ENCODE data around the gene CSF2RB. TPM values are rescaled to one million over a fixed set of nuclear protein-coding genes. Genes with fewer than 3 reads are reported as not detected.

Gene CSF2RB
- total RNA-seq, 1 donor from 2014 or later: not detected

DNA sequence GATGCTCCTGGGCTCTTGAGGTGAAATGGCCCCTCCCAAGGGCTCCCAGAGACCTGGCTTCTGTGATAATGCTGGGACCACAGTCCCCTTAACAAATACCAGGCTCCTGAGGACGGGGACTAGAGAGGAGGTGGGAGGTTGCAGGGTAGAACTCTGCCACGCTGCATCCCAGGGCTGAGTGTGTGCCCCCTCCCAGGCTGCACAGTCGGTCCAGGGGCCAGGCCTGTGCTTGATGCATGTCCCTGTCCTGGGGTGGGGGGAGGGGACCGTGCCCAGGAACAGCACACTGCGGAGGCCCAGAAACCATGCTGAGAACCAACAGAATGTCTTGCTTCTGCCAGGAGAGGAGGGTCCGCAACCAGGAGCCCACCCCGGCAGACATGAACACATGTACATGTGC, 9.3 kb downstream of the CSF2RB start:
- TF ChIP-seq EZH2phosphoT487 (IDR thresholded peaks at IDR 0.05) (no peak), EZH2 (IDR thresholded peaks at IDR 0.05) (no peak)
- TF ChIP-seq, protein P1, sequence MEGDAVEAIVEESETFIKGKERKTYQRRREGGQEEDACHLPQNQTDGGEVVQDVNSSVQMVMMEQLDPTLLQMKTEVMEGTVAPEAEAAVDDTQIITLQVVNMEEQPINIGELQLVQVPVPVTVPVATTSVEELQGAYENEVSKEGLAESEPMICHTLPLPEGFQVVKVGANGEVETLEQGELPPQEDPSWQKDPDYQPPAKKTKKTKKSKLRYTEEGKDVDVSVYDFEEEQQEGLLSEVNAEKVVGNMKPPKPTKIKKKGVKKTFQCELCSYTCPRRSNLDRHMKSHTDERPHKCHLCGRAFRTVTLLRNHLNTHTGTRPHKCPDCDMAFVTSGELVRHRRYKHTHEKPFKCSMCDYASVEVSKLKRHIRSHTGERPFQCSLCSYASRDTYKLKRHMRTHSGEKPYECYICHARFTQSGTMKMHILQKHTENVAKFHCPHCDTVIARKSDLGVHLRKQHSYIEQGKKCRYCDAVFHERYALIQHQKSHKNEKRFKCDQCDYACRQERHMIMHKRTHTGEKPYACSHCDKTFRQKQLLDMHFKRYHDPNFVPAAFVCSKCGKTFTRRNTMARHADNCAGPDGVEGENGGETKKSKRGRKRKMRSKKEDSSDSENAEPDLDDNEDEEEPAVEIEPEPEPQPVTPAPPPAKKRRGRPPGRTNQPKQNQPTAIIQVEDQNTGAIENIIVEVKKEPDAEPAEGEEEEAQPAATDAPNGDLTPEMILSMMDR (IDR thresholded peaks at IDR 0.05): no peak
- no peak for DNase-seq (ENCODE audit: low spot score)
- no peak overlapping the region for H3K27ac Mint-ChIP-seq

DNA sequence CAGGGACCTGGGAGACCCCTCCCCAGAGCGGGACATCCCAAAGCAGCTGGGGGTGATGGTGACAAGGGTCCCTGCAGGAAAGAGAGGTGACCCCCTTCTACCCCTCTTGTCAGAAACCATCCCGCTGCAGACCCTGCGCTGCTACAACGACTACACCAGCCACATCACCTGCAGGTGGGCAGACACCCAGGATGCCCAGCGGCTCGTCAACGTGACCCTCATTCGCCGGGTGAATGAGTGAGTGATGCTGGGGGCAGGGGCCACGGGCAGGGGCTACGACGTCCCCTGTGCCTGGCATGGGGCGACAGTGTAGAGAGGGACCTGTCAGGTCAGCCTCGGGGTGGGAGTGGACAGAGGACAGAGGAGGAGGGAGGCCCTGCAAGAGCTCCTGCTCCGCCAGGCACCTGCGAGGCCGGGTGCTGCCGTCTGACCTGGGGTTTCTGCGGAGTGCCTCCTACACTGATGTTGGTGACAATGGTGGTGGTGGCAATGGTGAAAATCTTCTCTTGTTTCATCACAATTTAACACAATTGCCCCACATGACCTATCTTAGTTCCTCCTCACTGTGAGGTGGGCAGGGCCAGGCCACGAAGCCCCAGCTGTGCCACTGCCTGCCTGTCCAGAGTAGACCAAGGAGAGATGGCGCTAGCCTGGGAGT, 9.8 kb downstream of the CSF2RB start:
- H2AFZ ChIP-seq (replicated peaks): no peak overlapping the region
- H3K36me3 ChIP-seq: no peaks in the 10 kb centered on the region
- Mint-ChIP-seq H3K27me3 (ENCODE audit: insufficient read depth, low read depth) (peaks cover 14% of the 10 kb centered on the region), H3K27ac (no peak overlapping the region), H3K4me1 (peaks cover 21% of the 10 kb centered on the region), H3K4me3 (no peak overlapping the region), H3K36me3 (no peaks in the 10 kb centered on the region), H3K9me3 (no peaks in the 10 kb centered on the region)
- H3K9me3 ChIP-seq (ENCODE audit: low read depth): no peaks in the 10 kb centered on the region
- no peaks in the 10 kb centered on the region for H3F3A ChIP-seq (ENCODE audit: low read depth)
- no peaks in the 10 kb centered on the region for H3K27me3 ChIP-seq
- H3K27ac ChIP-seq: no peak overlapping the region
- no peak overlapping the region for H3K4me2 ChIP-seq
- H4K20me1 ChIP-seq (ENCODE audit: low read depth): no peaks in the 10 kb centered on the region
- no peak for TF ChIP-seq EZH2 (IDR thresholded peaks at IDR 0.05)
- TF ChIP-seq, protein P1 (IDR thresholded peaks at IDR 0.05): no peak
- TF ChIP-seq EZH2phosphoT487 (IDR thresholded peaks at IDR 0.05): no peak
- no peaks in the 10 kb centered on the region for H3K79me2 ChIP-seq (ENCODE audit: low read depth)
- H3K4me1 ChIP-seq: peaks cover 11% of the 10 kb centered on the region
- H3K9ac ChIP-seq: no peak overlapping the region
- no peak for DNase-seq (ENCODE audit: low spot score)
- H3K4me3 ChIP-seq: no peak overlapping the region

More for the DNA sequence above, 9.3 kb downstream of the CSF2RB start:
- Histone ChIP-seq H3K27ac (no peak overlapping the region), H3K4me2 (no peak overlapping the region), H3F3A (ENCODE audit: low read depth) (no peaks in the 10 kb centered on the region), H3K27me3 (no peaks in the 10 kb centered on the region), H3K36me3 (no peaks in the 10 kb centered on the region), H3K4me1 (peaks cover 10% of the 10 kb centered on the region), H3K9me3 (ENCODE audit: low read depth) (no peaks in the 10 kb centered on the region), H3K79me2 (ENCODE audit: low read depth) (no peaks in the 10 kb centered on the region), H2AFZ (replicated peaks) (peak overlapping the region; percentile 82), H3K4me3 (no peak overlapping the region), H3K9ac (no peak overlapping the region), H4K20me1 (ENCODE audit: low read depth) (no peaks in the 10 kb centered on the region)
- Mint-ChIP-seq H3K4me1 (peaks cover 17% of the 10 kb centered on the region), H3K36me3 (no peaks in the 10 kb centered on the region), H3K4me3 (no peak overlapping the region), H3K9me3 (no peaks in the 10 kb centered on the region), H3K27me3 (ENCODE audit: insufficient read depth, low read depth) (peaks cover 13% of the 10 kb centered on the region)

DNA sequence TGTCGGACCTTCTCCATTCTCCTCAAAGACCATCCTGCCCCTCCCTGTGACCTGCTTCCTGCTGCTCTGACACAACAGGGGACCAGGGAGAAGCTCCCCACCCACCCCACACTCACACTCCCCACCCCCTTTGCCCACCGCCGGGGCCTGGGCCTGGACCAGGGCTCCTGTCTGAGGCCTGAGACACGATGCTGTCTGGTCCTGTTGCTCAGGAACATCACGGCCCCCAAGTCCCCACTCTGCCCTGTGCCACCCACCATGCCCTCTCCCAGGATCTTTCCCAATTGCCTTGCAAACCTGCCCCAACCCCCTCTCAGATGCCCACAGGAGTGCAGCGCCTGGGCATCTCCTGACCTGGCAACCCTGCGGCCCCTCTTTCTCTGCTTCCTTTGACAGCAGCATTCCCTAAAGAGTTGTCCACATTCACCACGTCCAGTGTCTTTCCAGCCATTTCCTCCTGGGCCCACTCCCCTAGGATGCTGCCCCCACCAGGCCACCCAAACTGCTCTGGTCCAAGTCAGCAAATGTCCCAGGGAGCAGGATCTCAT, 10.8 kb downstream of the CSF2RB start:
- no peaks in the 10 kb centered on the region for H3K9me3 ChIP-seq (ENCODE audit: low read depth)
- Mint-ChIP-seq H3K27me3 (ENCODE audit: insufficient read depth, low read depth) (peaks cover 18% of the 10 kb centered on the region), H3K36me3 (no peaks in the 10 kb centered on the region), H3K9me3 (no peaks in the 10 kb centered on the region), H3K4me1 (peaks cover 26% of the 10 kb centered on the region), H3K4me3 (no peak overlapping the region), H3K27ac (no peak overlapping the region)
- H3K27me3 ChIP-seq: no peaks in the 10 kb centered on the region
- no peak for DNase-seq (ENCODE audit: low spot score)
- H3K27ac ChIP-seq: no peak overlapping the region
- no peak overlapping the region for H2AFZ ChIP-seq (replicated peaks)
- no peak overlapping the region for H3K4me3 ChIP-seq
- H4K20me1 ChIP-seq (ENCODE audit: low read depth): no peaks in the 10 kb centered on the region
- TF ChIP-seq, protein P1 (IDR thresholded peaks at IDR 0.05): no peak
- TF ChIP-seq EZH2 (IDR thresholded peaks at IDR 0.05): no peak
- TF ChIP-seq EZH2phosphoT487 (IDR thresholded peaks at IDR 0.05): no peak
- no peak overlapping the region for H3K9ac ChIP-seq
- peaks cover 15% of the 10 kb centered on the region for H3K4me1 ChIP-seq
- H3K4me2 ChIP-seq: no peak overlapping the region
- H3K79me2 ChIP-seq (ENCODE audit: low read depth): no peaks in the 10 kb centered on the region
- H3F3A ChIP-seq (ENCODE audit: low read depth): no peaks in the 10 kb centered on the region
- H3K36me3 ChIP-seq: no peaks in the 10 kb centered on the region
